IMR-90 (cell line): ENCODE data around the gene ALCAM. TPM values are rescaled to one million over a fixed set of nuclear protein-coding genes. Genes with fewer than 3 reads are reported as not detected.

Experiments used
- ATAC-seq: fragments of 200-7000 bp; cut with Tn5 transposase; 2 replicates; pipeline ENCODE4 v1.9.1; 2020; ENCODE audit warnings: low read depth, mild to moderate bottlenecking, moderate library complexity
- BruUV-seq: library from RNA; stranded (reverse); fragments of 400-500 nt; replicated peaks from 2 replicates; lab custom pipeline; 2021; lab: Mats Ljungman, UMichigan
- CTCF ChIA-PET: fragments of 300-600 bp; formaldehyde crosslinking; extraction: SDS; loops from one replicate; lab custom pipeline; 2021; ENCODE audit warnings: antibody characterized with exemption; lab: Yijun Ruan, JAX
- POLR2A ChIA-PET: fragments of 300-600 bp; sonication (Branson Sonifier 250); formaldehyde crosslinking; loops from one replicate; lab custom pipeline; 2022; ENCODE audit warnings: antibody characterized with exemption; ENCODE audit not compliant: unreplicated experiment; lab: Charles Lee
- DNase-seq: peaks from one replicate; pipeline ENCODE4 v3.0.0; 2013
- H2AFZ ChIP-seq: replicated peaks from 2 replicates; pipeline ENCODE3; 2013; ENCODE audit warnings: low read length, mild to moderate bottlenecking; ENCODE audit not compliant: poor library complexity
- H2AK5ac ChIP-seq: 2 replicates; pipeline ENCODE4 v1.6.1; 2013; ENCODE audit warnings: low read depth, low read length, inconsistent platforms
- H2AK9ac ChIP-seq: replicated peaks from 2 replicates; pipeline ENCODE3; 2013; ENCODE audit warnings: mild to moderate bottlenecking, low read depth, low read length, moderate library complexity; ENCODE audit not compliant: poor library complexity
- H2BK120ac ChIP-seq: 2 replicates; pipeline ENCODE4 v1.6.1; 2013; ENCODE audit warnings: low read depth, low read length, inconsistent platforms
- H2BK15ac ChIP-seq: 3 replicates; pipeline ENCODE4 v1.6.1; 2013; ENCODE audit warnings: low read depth, low read length, inconsistent platforms
- H2BK20ac ChIP-seq: 2 replicates; pipeline ENCODE4 v1.6.1; 2013; ENCODE audit warnings: low read depth, mild to moderate bottlenecking, inconsistent platforms, low read length, moderate library complexity
- H2BK5ac ChIP-seq: 2 replicates; pipeline ENCODE4 v1.6.1; 2013; ENCODE audit warnings: mild to moderate bottlenecking, low read depth, low read length, inconsistent platforms; ENCODE audit not compliant: poor library complexity, severe bottlenecking
- H3K14ac ChIP-seq: replicated peaks from 2 replicates; pipeline ENCODE4 v1.6.1; 2013; ENCODE audit warnings: low read depth, low read length, inconsistent platforms
- H3K18ac ChIP-seq: 2 replicates; pipeline ENCODE4 v1.6.1; 2013; ENCODE audit warnings: low read depth, low read length, control low read depth
- H3K23ac ChIP-seq: 2 replicates; pipeline ENCODE4 v1.6.1; 2013; ENCODE audit warnings: low read depth, low read length, inconsistent platforms
- H3K27ac ChIP-seq: 2 replicates; pipeline ENCODE4 v1.5.1; 2013; ENCODE audit warnings: mild to moderate bottlenecking, control low read depth, low read length; ENCODE audit not compliant: insufficient read depth
- H3K27me3 ChIP-seq: 2 replicates; pipeline ENCODE4 v1.6.1; 2013; ENCODE audit warnings: low read length; ENCODE audit not compliant: control insufficient read depth, insufficient read depth
- H3K36me3 ChIP-seq: 2 replicates; pipeline ENCODE4 v1.6.1; 2013; ENCODE audit warnings: low read length, mixed read lengths; ENCODE audit not compliant: control insufficient read depth, insufficient read depth
- H3K4ac ChIP-seq: 2 replicates; pipeline ENCODE4 v1.6.1; 2013; ENCODE audit warnings: low read depth, low read length, inconsistent platforms
- H3K4me1 ChIP-seq: 2 replicates; pipeline ENCODE4 v1.6.1; 2013; ENCODE audit warnings: low read length, mixed read lengths; ENCODE audit not compliant: control insufficient read depth, insufficient read depth
- H3K4me2 ChIP-seq: 2 replicates; pipeline ENCODE4 v1.6.1; 2013; ENCODE audit warnings: low read depth, mild to moderate bottlenecking, control low read depth, low read length, moderate library complexity
- H3K4me3 ChIP-seq: 2 replicates; pipeline ENCODE4 v1.5.1; 2013; ENCODE audit warnings: low read depth, mild to moderate bottlenecking, control low read depth, low read length, moderate library complexity; ENCODE audit not compliant: insufficient read depth
- H3K56ac ChIP-seq: 2 replicates; pipeline ENCODE4 v1.6.1; 2013; ENCODE audit warnings: low read length, inconsistent platforms; ENCODE audit not compliant: insufficient read depth; ENCODE audit errors: extremely low read depth
- H3K79me1 ChIP-seq, 2 experiments: 2 replicates each; pipeline ENCODE4 v1.6.1; 2013; ENCODE audit warnings: low read length in 2 of 2, inconsistent platforms in 1 of 2, low read depth in 1 of 2
- H3K9ac ChIP-seq: 2 replicates; pipeline ENCODE4 v1.6.1; 2013; ENCODE audit warnings: low read depth, low read length, control low read depth
- H3K9me1 ChIP-seq: 2 replicates; pipeline ENCODE4 v1.6.1; 2013; ENCODE audit warnings: low read length, inconsistent platforms; ENCODE audit not compliant: insufficient read depth
- H3K9me3 ChIP-seq: 2 replicates; pipeline ENCODE4 v1.6.1; 2013; ENCODE audit warnings: low read length; ENCODE audit not compliant: control insufficient read depth, insufficient read depth
- H4K20me1 ChIP-seq: 2 replicates; pipeline ENCODE4 v1.6.1; 2013; ENCODE audit warnings: low read length, inconsistent platforms; ENCODE audit not compliant: insufficient read depth
- H4K5ac ChIP-seq: 2 replicates; pipeline ENCODE4 v1.6.1; 2013; ENCODE audit warnings: mild to moderate bottlenecking, low read depth, low read length, control low read depth
- H4K8ac ChIP-seq, 2 experiments: 2 replicates each; pipeline ENCODE4 v1.6.1; 2013; ENCODE audit warnings: low read depth in 2 of 2, low read length in 2 of 2, control low read depth in 1 of 2, inconsistent platforms in 1 of 2
- H4K91ac ChIP-seq: 2 replicates; pipeline ENCODE4 v1.6.1; 2013; ENCODE audit warnings: low read depth, low read length, inconsistent platforms; ENCODE audit not compliant: insufficient read depth
- CEBPB ChIP-seq: IDR thresholded peaks from 2 replicates; pipeline ENCODE4 v1.6.1; 2012; ENCODE audit warnings: low read depth, low read length, improper control_type of control experiment
- CHD1 ChIP-seq: IDR thresholded peaks from 2 replicates; pipeline ENCODE4 v1.6.1; 2012; ENCODE audit warnings: low read depth, low read length, improper control_type of control experiment
- CTCF ChIP-seq: conservative IDR thresholded peaks from 2 replicates; pipeline ENCODE4 v1.5.1; 2012; ENCODE audit warnings: mild to moderate bottlenecking, low read depth, low read length, improper control_type of control experiment
- FOS ChIP-seq: fragments of 150-350 bp; IDR thresholded peaks from 2 replicates; pipeline ENCODE4 v1.6.1; 2016; ENCODE audit warnings: low read depth, low read length
- MAZ ChIP-seq: IDR thresholded peaks from 2 replicates; pipeline ENCODE4 v1.6.1; 2012; ENCODE audit warnings: low read depth, mild to moderate bottlenecking, low read length, improper control_type of control experiment, moderate library complexity, borderline replicate concordance
- MXI1 ChIP-seq: IDR thresholded peaks from 2 replicates; pipeline ENCODE4 v1.6.1; 2012; ENCODE audit warnings: low read depth, mild to moderate bottlenecking, low read length, moderate library complexity, borderline replicate concordance
- POLR2A ChIP-seq: IDR thresholded peaks from 2 replicates; pipeline ENCODE4 v1.6.1; 2012; ENCODE audit warnings: mild to moderate bottlenecking, low read depth, low read length
- RAD21 ChIP-seq: IDR thresholded peaks from 2 replicates; pipeline ENCODE4 v1.6.1; 2012; ENCODE audit warnings: low read length, improper control_type of control experiment
- RCOR1 ChIP-seq: IDR thresholded peaks from 2 replicates; pipeline ENCODE4 v1.6.1; 2012; ENCODE audit warnings: mild to moderate bottlenecking, low read length, improper control_type of control experiment; ENCODE audit not compliant: insufficient replicate concordance
- RFX5 ChIP-seq: IDR thresholded peaks from 2 replicates; pipeline ENCODE4 v1.8.0; 2012; ENCODE audit warnings: low read depth, mild to moderate bottlenecking, low read length, moderate library complexity
- SMC3 ChIP-seq: fragments of 150-350 bp; IDR thresholded peaks from 2 replicates; pipeline ENCODE4 v1.6.1; 2016; ENCODE audit warnings: low read depth, mild to moderate bottlenecking, antibody characterized with exemption, low read length, moderate library complexity
- USF2 ChIP-seq: fragments of 150-350 bp; IDR thresholded peaks from 2 replicates; pipeline ENCODE4 v1.6.1; 2017; ENCODE audit warnings: mild to moderate bottlenecking, antibody characterized with exemption, low read length, low read depth
- WGBS, 2 experiments: methylation state at CpG; one replicate each; pipeline versions ENCODE4 v1.1.5 to v1.1.7; 2013; ENCODE audit warnings: missing lambda C conversion rate in 2 of 2; ENCODE audit not compliant: insufficient read length in 1 of 2; ENCODE audit errors: extremely low coverage in 2 of 2; 5-methylcytosine and 5-hydroxymethylcytosine counted together
- dilution Hi-C: fragments of 300-500 bp; cut with HindIII; formaldehyde crosslinking; loops from one replicate; pipeline ENCODE4 v1.14.3; 2018; ENCODE audit warnings: low sequenced_read_pairs; ENCODE audit not compliant: unreplicated experiment
- in situ Hi-C: fragments of 300-500 bp; cut with MboI; formaldehyde crosslinking; loops from 3 replicates; pipeline ENCODE4 v1.14.3; 2019; ENCODE audit warnings: low sequenced_read_pairs, inconsistent platforms, mixed read lengths
- intact Hi-C: fragments of 100-400 bp; cut with micrococcal nuclease; formaldehyde crosslinking; loops from 2 replicates; pipeline ENCODE4 v1.10.0; 2022
- polyA plus RNA-seq, 3 experiments: library from polyadenylated mRNA; depleted of rRNA; stranded (reverse); fragments of >200 nt; gene quantifications; 2 replicates each; pipeline ENCODE4 v1.2.3, GENCODE V29; 2012; ENCODE audit warnings: low replicate concordance in 1 of 3
- total RNA-seq: library from RNA; depleted of rRNA; stranded (reverse); fragments of >200 nt; gene quantifications from 2 replicates; pipeline ENCODE4 v1.2.3, GENCODE V29; 2012

The ALCAM gene
- total and polyA plus RNA-seq, 2 of the 4 experiments (the other 2 are of a cell fraction) = 117 to 423 TPM

- TF ChIP-seq SMC3 = no peak
- TF ChIP-seq CTCF = no peak
Observed at GRCh38 chr3:105317841-105318240, 48.9 kb upstream of the ALCAM start (continued).

DNA sequence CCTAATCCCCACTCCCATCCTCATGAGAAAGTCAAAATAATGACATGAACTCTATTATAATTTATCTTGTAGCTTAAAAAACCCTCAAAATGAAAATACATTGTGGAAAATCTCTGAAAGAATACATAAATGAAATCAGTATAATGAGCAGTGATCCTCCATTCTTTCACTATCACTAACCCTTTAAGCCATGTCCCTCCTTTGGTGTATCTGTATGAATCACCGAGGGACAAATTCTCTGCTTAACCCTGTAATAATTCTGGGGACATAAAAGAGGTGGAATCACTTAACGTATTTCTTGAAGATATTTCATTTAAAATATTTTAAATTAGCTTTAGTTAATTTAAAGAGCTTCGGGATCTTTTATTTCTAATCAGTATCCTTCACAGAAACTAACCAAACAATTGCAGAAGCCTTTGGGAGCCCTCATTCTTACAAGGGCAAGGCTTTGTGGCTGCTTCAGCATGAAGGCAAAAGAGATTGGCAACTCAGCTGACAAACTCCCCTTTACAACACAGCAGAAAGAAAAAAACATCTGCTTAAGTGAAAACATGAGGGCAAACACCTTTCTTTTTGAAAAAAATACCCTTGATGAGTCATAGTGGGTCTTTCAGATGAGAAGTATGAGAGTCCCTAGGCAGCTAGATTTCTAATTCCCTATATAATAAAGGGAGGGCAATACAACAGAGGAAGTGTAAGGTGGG, 44.0 kb upstream of the ALCAM start:
- no peaks in the 10 kb centered on the region for H3K27me3 ChIP-seq
- H2BK5ac ChIP-seq = no peak overlapping the region
- no peak overlapping the region for H3K56ac ChIP-seq
- no peak overlapping the region for H3K14ac ChIP-seq
- no peaks in the 10 kb centered on the region for H3K9me3 ChIP-seq
- no peak overlapping the region for H3K27ac ChIP-seq
- no peaks in the 10 kb centered on the region for H4K20me1 ChIP-seq
- dilution Hi-C loops = no loop called here
- WGBS, 2 experiments = no CpG with 5 or more reads among the region's 3 CpGs
- no peak overlapping the region for H3K4me2 ChIP-seq
- H3K18ac ChIP-seq = no peak overlapping the region
- H3K79me1 ChIP-seq = no peaks in the 10 kb centered on the region
- no TSS peak for BruUV-seq
- POLR2A ChIA-PET = no interaction called here
- no peak overlapping the region for H4K91ac ChIP-seq
- TF ChIP-seq CTCF (no peak), CHD1 (no peak), POLR2A (no peak), MAZ (no peak), USF2 (no peak), RAD21 (no peak), FOS (no peak), RFX5 (no peak), RCOR1 (no peak), CEBPB (no peak), MXI1 (no peak)
- no peaks in the 10 kb centered on the region; the same call in 1 of the 2 replicates for H3K4me1 ChIP-seq
- no peak overlapping the region for H2BK20ac ChIP-seq
- CTCF ChIA-PET = no interaction called here
- H3K23ac ChIP-seq = no peak overlapping the region
- no peak overlapping the region for H2AK9ac ChIP-seq
- no peak overlapping the region for H2AK5ac ChIP-seq
- no peak overlapping the region for H3K4ac ChIP-seq
- H2BK15ac ChIP-seq = no peak overlapping the region
- no peaks in the 10 kb centered on the region for H3K36me3 ChIP-seq
- no peak overlapping the region for H2BK120ac ChIP-seq
- H4K8ac ChIP-seq = no peak overlapping the region
- H4K5ac ChIP-seq = no peak overlapping the region
- DNase-seq = peak; percentile 18
- in situ Hi-C loops = no loop called here
- ATAC-seq = no peak
- H3K4me3 ChIP-seq = no peak overlapping the region
- no peak overlapping the region for H3K9ac ChIP-seq
- H2AFZ ChIP-seq = no peak overlapping the region
- no peaks in the 10 kb centered on the region for H3K9me1 ChIP-seq
- intact Hi-C loops = no loop called here
